Lung (tissue), 12 donors: Measurements from ENCODE around the gene JKAMP. TPM values are rescaled to one million over a fixed set of nuclear protein-coding genes. Genes with fewer than 3 reads are reported as not detected.

Experiments used
- ATAC-seq: fragments of 200-7000 bp; cut with Tn5 transposase; one replicate; pipeline ENCODE4 v1.9.1; 2020; ENCODE audit warnings: moderate number of reproducible peaks; ENCODE audit not compliant: insufficient read depth, low FRiP score
- DNase-seq, 3 donors: peaks; one replicate each; pipeline ENCODE4 v3.0.0-alpha.2; 2013 to 2017
- H3K27ac ChIP-seq, 2 donors: one replicate each; pipeline ENCODE4 v1.5.1; 2013; ENCODE audit warnings: mild to moderate bottlenecking in 2 of 2, moderate library complexity in 2 of 2, control low read depth in 1 of 2, inconsistent platforms in 1 of 2, low read depth in 1 of 2, low read length in 1 of 2
- H3K27me3 ChIP-seq, 3 donors: one replicate each; pipeline ENCODE4 v1.5.1; 2013; ENCODE audit warnings: low read length in 2 of 3; ENCODE audit not compliant: control insufficient read depth in 3 of 3, insufficient read depth in 3 of 3
- H3K36me3 ChIP-seq, 4 donors: one replicate each; pipeline ENCODE4 v1.5.1; 2013; ENCODE audit warnings: low read length in 4 of 4, mild to moderate bottlenecking in 1 of 4, moderate library complexity in 1 of 4; ENCODE audit not compliant: control insufficient read depth in 4 of 4, insufficient read depth in 4 of 4
- H3K4me1 ChIP-seq, 5 donors: one replicate each; pipeline ENCODE4 v1.5.1; 2013; ENCODE audit warnings: low read length in 5 of 5, mild to moderate bottlenecking in 2 of 5, moderate library complexity in 1 of 5; ENCODE audit not compliant: control insufficient read depth in 5 of 5, insufficient read depth in 5 of 5
- H3K4me3 ChIP-seq: one replicate; pipeline ENCODE4 v1.5.1; 2013; ENCODE audit warnings: mild to moderate bottlenecking, control low read depth, moderate library complexity
- H3K9ac ChIP-seq, 2 donors: one replicate each; pipeline ENCODE4 v1.5.1; 2013; ENCODE audit warnings: low read length in 2 of 2, control low read depth in 1 of 2; ENCODE audit not compliant: insufficient read depth in 1 of 2
- H3K9me3 ChIP-seq, 4 donors: one replicate each; pipeline ENCODE4 v1.5.1; 2013; ENCODE audit warnings: low read length in 3 of 4, mild to moderate bottlenecking in 1 of 4, moderate library complexity in 1 of 4; ENCODE audit not compliant: control insufficient read depth in 4 of 4, insufficient read depth in 3 of 4
- WGBS, 2 donors: extraction: QIAGEN DNeasy Blood & Tissue Kit; methylation state at CpG; one replicate each; pipeline ENCODE4 v1.1.7; 2013; 5-methylcytosine and 5-hydroxymethylcytosine counted together
- polyA plus RNA-seq, 2 donors: library from polyadenylated mRNA; stranded (reverse); fragments of 200-250 nt; gene quantifications; one replicate each; pipeline ENCODE4 v1.2.1, GENCODE V29; 2013
- total RNA-seq, 2 donors: library from RNA; depleted of rRNA in 1 of 2; stranded (reverse); fragments of >200 nt in 1 of 2; gene quantifications; one replicate each; pipeline ENCODE4 v1.2.1, GENCODE V29; 2014 to 2021
- TF ChIP-seq, protein P1 (sequence below): IDR thresholded peaks from 2 replicates; pipeline ENCODE4 v1.5.1; 2012; ENCODE audit warnings: mild to moderate bottlenecking; ENCODE audit errors: control extremely low read depth, extremely low read depth
- donor health status: control.
- donor health status: control.
- donor health status: Bipolar disorder and iron deficiency.
- donor health status: healthy.
- donor health status: DM: yes; HTN: yes; CAD: no.

JKAMP gene
- total and polyA plus RNA-seq, 4 donors: 21.8 to 111 (median 38.7) TPM

DNA sequence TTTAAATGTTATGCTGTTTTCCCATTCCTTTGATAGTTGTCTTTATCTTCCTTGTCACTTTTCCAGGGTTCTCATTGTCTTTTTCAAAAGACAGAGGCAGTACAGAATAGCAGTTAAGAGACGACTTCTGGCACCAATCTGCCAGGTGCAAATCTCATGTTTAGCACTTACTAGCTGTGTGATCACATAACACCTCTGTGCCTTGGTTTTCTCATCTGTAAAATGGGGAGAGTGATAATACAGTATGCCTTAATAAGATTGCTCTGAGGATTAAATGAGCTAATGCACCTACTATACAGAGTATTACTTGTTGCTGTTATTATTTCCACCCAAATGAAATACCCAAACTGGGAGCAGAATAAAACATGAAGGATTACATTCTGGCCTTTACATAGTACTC is 23.9 kb upstream of the JKAMP start:
- DNase-seq (no peak), ATAC-seq (no peak)

DNA sequence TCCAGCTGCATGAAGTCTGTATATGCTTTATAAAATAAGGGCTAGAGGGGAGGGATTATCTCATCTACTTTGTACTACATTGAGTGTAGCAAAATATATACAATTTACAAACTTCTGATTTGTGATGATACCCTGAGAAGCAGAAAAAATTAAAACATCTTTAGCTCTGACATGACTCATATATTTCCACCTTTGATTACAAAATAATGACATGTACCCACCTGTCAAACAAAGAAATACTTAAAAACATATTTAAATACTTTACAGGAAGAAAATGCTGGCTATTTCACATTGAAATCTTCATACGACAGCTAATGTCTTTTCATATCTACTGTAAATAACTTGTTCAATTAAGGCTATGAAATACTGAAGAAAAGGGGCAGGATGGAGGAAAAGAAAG is 22.4 kb upstream of the JKAMP start:
- no peak for DNase-seq
- WGBS, 2 donors: 96% methylated on average over 1 of the region's 1 CpG
- Histone ChIP-seq H3K4me3 (no peak overlapping the region), H3K9me3 (no peaks in the 10 kb centered on the region), H3K9ac (no peak overlapping the region), H3K4me1 (peaks cover 0 to 8% (median 0%) of the 10 kb centered on the region in 5 donors), H3K36me3 (peaks cover 0 to 17% (median 6%) of the 10 kb centered on the region in 4 donors), H3K27me3 (peaks cover 0 to 3% (median 0%) of the 10 kb centered on the region in 3 donors), H3K27ac (no peak overlapping the region)
- ATAC-seq: no peak
- TF ChIP-seq, protein P1, sequence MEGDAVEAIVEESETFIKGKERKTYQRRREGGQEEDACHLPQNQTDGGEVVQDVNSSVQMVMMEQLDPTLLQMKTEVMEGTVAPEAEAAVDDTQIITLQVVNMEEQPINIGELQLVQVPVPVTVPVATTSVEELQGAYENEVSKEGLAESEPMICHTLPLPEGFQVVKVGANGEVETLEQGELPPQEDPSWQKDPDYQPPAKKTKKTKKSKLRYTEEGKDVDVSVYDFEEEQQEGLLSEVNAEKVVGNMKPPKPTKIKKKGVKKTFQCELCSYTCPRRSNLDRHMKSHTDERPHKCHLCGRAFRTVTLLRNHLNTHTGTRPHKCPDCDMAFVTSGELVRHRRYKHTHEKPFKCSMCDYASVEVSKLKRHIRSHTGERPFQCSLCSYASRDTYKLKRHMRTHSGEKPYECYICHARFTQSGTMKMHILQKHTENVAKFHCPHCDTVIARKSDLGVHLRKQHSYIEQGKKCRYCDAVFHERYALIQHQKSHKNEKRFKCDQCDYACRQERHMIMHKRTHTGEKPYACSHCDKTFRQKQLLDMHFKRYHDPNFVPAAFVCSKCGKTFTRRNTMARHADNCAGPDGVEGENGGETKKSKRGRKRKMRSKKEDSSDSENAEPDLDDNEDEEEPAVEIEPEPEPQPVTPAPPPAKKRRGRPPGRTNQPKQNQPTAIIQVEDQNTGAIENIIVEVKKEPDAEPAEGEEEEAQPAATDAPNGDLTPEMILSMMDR: no peak

More for the DNA sequence above, 23.9 kb upstream of the JKAMP start:
- no peak overlapping the region for H3K27ac ChIP-seq
- WGBS, 2 donors: 92% methylated on average over 1 of the region's 1 CpG
- H3K27me3 ChIP-seq: peaks cover 0 to 3% (median 0%) of the 10 kb centered on the region in 3 donors
- TF ChIP-seq, protein P1: no peak
- H3K4me1 ChIP-seq: peaks cover 0 to 8% (median 0%) of the 10 kb centered on the region in 5 donors
- H3K9ac ChIP-seq: no peak overlapping the region
- H3K4me3 ChIP-seq: no peak overlapping the region
- no peaks in the 10 kb centered on the region for H3K9me3 ChIP-seq
- H3K36me3 ChIP-seq: peaks cover 0 to 18% (median 8%) of the 10 kb centered on the region in 4 donors

DNA sequence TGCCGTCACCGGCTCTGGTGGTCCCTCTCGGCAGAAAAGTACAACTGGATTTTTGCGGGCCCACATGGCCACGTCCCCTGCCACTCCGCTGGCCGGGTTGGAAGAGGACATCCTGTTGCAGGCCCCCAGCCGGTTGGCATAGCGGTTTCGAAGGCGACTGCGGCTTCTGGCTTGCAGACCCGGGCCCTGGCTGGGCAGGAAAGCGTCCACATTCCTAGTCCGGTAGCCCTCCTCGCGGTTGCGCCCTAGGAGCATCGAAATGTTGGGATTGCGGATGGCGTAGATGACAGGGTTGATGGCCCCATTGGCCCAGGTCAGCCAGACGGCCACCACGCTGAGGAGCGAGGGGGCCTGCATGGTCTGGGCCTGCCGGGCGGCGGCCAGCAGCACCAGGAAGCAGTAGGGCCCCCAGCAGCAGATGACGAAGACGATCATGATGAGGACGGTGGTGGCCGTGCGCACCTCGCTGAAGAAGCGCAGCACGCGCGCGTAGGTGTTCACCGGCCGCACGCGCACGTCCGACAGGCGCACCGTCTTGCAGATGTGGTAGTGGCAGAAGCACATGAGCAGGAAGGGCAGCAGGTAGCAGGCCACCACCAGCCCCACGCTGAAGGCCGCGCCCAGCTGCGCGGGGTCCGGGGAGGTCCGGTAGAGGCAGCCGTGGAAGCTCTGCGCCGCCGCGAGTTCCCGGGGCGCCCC is 20.4 kb upstream of the JKAMP start:
- no peaks in the 10 kb centered on the region for H3K9me3 ChIP-seq
- H3K27ac ChIP-seq: peak overlapping the region in 1 of 2 donors; percentile 13
- TF ChIP-seq, protein P1: no peak
- peaks cover 0 to 8% (median 0%) of the 10 kb centered on the region in 5 donors for H3K4me1 ChIP-seq
- no peak overlapping the region for H3K9ac ChIP-seq
- H3K36me3 ChIP-seq: peaks cover 0 to 7% (median 4%) of the 10 kb centered on the region in 4 donors
- ATAC-seq: no peak
- peaks cover 0 to 3% (median 0%) of the 10 kb centered on the region in 3 donors for H3K27me3 ChIP-seq
- 36 to 41% methylated on average over 51 to 60 of the region's 60 CpGs for WGBS, 2 donors
- no peak for DNase-seq
- peak overlapping the region; percentile 60 for H3K4me3 ChIP-seq
